Adrenal gland (tissue), 12 donors: Measurements from ENCODE around the gene TMEM179. TPM values are rescaled to one million over a fixed set of nuclear protein-coding genes. Genes with fewer than 3 reads are reported as not detected.

Experiments
- DNase-seq, 7 donors: peaks; one replicate each; pipeline ENCODE4 v3.0.0-alpha.2; 2019 to 2020
- H3K27ac ChIP-seq, 5 donors: fragments of 200-600 bp; sonication (generic) in 4 of 5; 1 replicate in 3 of 5; 2 replicates in 2 of 5; pipeline versions ENCODE4 v1.5.1 to v1.8.0; 2016 to 2020; ENCODE audit warnings: mild to moderate bottlenecking in 1 of 5
- H3K27me3 ChIP-seq: fragments of 200-600 bp; 2 replicates; pipeline ENCODE4 v1.8.0; 2021
- H3K36me3 ChIP-seq, 2 donors: fragments of 200-600 bp; replicated peaks in 1 of 2; 1 replicate in 1 of 2; 2 replicates in 1 of 2; pipeline versions ENCODE4 v1.5.1 to v1.8.0; 2018 to 2022
- H3K4me1 ChIP-seq, 2 donors: fragments of 200-600 bp; replicated peaks in 1 of 2; 1 replicate in 1 of 2; 2 replicates in 1 of 2; pipeline versions ENCODE4 v1.5.1 to v1.8.0; 2018 to 2021
- H3K4me3 ChIP-seq, 4 donors: fragments of 200-600 bp; sonication (generic) in 3 of 4; one replicate each; pipeline ENCODE4 v1.5.1; 2016 to 2018
- H3K9me3 ChIP-seq, 3 donors: fragments of 200-600 bp; sonication (generic) in 1 of 3; replicated peaks in 1 of 3; 1 replicate in 2 of 3; 2 replicates in 1 of 3; pipeline versions ENCODE4 v1.5.1 to v1.8.0; 2016 to 2021
- POLR2A ChIP-seq, 2 donors: fragments of 450-650 bp; IDR thresholded peaks; one replicate each; pipeline ENCODE4 v1.6.1; 2017; ENCODE audit warnings: antibody characterized with exemption in 2 of 2, mild to moderate bottlenecking in 2 of 2, moderate library complexity in 1 of 2
- WGBS, 4 donors: extraction: QIAGEN DNeasy Blood & Tissue Kit in 2 of 4; methylation state at CpG; one replicate each; pipeline versions ENCODE4 v1.1.5 to v1.1.7; 2013 to 2017; 5-methylcytosine and 5-hydroxymethylcytosine counted together
- intact Hi-C, 2 donors: fragments of 100-400 bp; cut with DNase I; formaldehyde crosslinking; loops; one replicate each; pipeline versions ENCODE4 v1.14.1 to v1.15.0; 2022 to 2023
- polyA plus RNA-seq, 3 donors: library from polyadenylated mRNA; stranded (reverse); fragments of 200-250 nt in 2 of 3; fragments of 350-450 nt in 1 of 3; fragmentation: Illumina TruSeq in 1 of 3; extraction: RNeasy Lipid Tissue Mini Kit (QIAGEN cat#74804) in 1 of 3; gene quantifications; one replicate each; pipeline ENCODE4 v1.2.3, GENCODE V29; 2013 to 2014
- total RNA-seq, 9 donors: library from RNA; depleted of rRNA in 4 of 9; stranded (reverse); fragments of >200 nt in 4 of 9; fragments of 120-200 nt in 1 of 9; fragmentation: NEBNext Ultra II Directional in 1 of 9; extraction: Animal tissue kit (Norgen Biotek cat#: 25700) in 1 of 9; gene quantifications; one replicate each; pipeline versions ENCODE4 v1.1.0 to v1.2.4, GENCODE V29; 2013 to 2023
- TF ChIP-seq, protein P1 (sequence below), 6 experiments: fragments of 450-650 bp in 4 of 6; fragments of 200-600 bp in 2 of 6; sonication (generic) in 1 of 6; IDR thresholded peaks; 1 replicate in 5 of 6; 2 replicates in 1 of 6; pipeline versions ENCODE4 v1.5.1 to v1.8.0; 2016 to 2021; ENCODE audit warnings: antibody characterized with exemption in 6 of 6, mild to moderate bottlenecking in 2 of 6, moderate library complexity in 1 of 6
- donor health status: healthy with polysubstance abuse.
- donor health status: Bipolar disorder and iron deficiency.
- donor health status: DM: yes; HTN: yes; CAD: no.
- donor health status: DM: no; HTN: no; CAD: no.
- donor health status: DM: no; HTN: no; CAD: no.
- donor health status: DM: yes; HTN: yes; CAD: no.

TMEM179 gene
- total and polyA plus RNA-seq, 12 donors: 4.3 to 76.7 (median 13.2) TPM

DNA sequence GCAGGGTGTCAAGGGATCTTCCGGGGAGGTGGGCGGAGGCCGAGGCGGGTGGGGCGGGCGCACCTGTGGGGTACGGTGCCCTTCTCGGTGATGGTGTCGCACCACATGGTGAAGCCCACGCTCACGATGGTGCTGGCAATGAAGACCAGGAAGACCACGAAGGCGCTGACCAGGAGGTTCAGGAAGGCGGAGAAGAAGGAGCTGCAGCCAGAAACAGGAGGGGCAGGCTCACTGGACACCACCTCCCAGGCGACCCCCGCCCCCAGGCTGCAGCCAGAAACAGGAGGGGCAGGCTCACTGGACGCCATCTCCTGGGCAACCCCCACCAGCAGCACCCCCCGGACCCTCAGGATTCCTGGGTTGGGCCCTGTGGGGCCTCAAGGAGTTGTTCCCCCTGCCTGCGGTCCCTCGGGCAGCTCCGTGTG, 7.6 kb downstream of the TMEM179 start:
- 90 to 95% (median 91%) methylated on average over 14 to 21 of the region's 21 CpGs for WGBS, 4 donors
- DNase-seq: peak in 1 of 7 donors; percentile 5
- no peak overlapping the region for H3K27ac ChIP-seq
- no peak for TF ChIP-seq POLR2A (IDR thresholded peaks at IDR 0.05)
- TF ChIP-seq, protein P1, sequence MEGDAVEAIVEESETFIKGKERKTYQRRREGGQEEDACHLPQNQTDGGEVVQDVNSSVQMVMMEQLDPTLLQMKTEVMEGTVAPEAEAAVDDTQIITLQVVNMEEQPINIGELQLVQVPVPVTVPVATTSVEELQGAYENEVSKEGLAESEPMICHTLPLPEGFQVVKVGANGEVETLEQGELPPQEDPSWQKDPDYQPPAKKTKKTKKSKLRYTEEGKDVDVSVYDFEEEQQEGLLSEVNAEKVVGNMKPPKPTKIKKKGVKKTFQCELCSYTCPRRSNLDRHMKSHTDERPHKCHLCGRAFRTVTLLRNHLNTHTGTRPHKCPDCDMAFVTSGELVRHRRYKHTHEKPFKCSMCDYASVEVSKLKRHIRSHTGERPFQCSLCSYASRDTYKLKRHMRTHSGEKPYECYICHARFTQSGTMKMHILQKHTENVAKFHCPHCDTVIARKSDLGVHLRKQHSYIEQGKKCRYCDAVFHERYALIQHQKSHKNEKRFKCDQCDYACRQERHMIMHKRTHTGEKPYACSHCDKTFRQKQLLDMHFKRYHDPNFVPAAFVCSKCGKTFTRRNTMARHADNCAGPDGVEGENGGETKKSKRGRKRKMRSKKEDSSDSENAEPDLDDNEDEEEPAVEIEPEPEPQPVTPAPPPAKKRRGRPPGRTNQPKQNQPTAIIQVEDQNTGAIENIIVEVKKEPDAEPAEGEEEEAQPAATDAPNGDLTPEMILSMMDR (IDR thresholded peaks at IDR 0.05): no peak
- intact Hi-C loops: no loop called here
- no peak overlapping the region for H3K4me3 ChIP-seq
- H3K27me3 ChIP-seq: no peaks in the 10 kb centered on the region
- no peaks in the 10 kb centered on the region for H3K36me3 ChIP-seq
- no peaks in the 10 kb centered on the region for H3K9me3 ChIP-seq
- no peaks in the 10 kb centered on the region for H3K4me1 ChIP-seq

DNA sequence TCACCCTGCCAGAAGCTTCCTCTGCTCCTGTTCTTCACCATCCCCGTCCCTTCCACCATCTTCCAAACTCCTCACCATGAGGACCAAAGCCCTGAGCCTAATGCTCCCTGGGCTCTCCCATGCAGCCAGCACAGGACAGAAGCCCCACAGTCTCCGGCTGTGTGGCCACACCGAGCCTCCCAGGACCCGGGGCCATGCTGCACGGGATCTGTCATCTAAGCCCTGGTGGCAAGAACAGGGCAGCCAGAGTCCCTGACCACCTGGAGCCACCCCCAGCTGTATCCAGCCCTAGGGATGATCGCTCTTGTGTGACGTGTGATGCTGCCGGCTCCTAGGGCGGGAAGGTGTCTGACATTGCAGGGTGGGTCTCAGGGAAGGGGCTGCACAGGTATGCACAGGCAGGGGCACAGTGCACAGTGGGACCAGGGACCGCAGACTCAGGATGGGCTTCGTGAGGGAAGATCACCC, 8.1 kb downstream of the TMEM179 start:
- no peak overlapping the region for H3K27ac ChIP-seq
- intact Hi-C loops: no loop called here
- no peak overlapping the region for H3K4me3 ChIP-seq
- no peaks in the 10 kb centered on the region for H3K4me1 ChIP-seq
- H3K27me3 ChIP-seq: no peaks in the 10 kb centered on the region
- no peaks in the 10 kb centered on the region for H3K9me3 ChIP-seq
- TF ChIP-seq, protein P1 (IDR thresholded peaks at IDR 0.05): no peak
- no peak for TF ChIP-seq POLR2A (IDR thresholded peaks at IDR 0.05)
- DNase-seq: no peak
- H3K36me3 ChIP-seq: no peaks in the 10 kb centered on the region
- 85 to 93% (median 86%) methylated on average over 5 to 11 of the region's 11 CpGs for WGBS, 4 donors

DNA sequence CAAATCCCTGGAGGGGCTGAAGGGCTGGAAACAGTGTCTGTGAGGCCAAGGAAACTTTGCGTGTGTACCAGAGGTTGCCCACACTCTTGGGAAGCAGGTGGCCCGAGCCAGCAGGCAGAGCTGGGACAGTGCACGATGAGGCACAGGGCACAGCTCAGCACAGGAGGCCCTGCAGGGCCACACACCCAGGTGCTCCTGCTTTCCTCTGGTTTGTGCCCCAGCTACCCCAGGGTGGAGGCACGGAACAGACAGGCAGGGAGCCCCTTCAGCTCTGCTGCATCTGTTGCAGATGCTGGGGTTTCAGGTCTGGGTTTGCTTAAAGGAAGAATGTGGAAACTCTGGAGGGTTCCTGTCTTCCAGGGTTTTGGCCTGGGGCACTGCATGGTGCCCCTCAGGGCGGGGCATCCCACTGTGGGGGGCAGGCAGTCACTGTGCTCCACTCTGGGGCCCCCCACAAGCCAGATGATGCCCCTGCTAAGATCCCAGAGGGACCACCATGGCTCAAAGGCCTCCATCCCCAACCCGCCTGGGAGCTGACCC, 8.6 kb downstream of the TMEM179 start:
- TF ChIP-seq POLR2A (IDR thresholded peaks at IDR 0.05): no peak
- TF ChIP-seq, protein P1 (IDR thresholded peaks at IDR 0.05): no peak
- no peak for DNase-seq
- H3K9me3 ChIP-seq: no peaks in the 10 kb centered on the region
- intact Hi-C loops: no loop called here
- H3K27me3 ChIP-seq: no peaks in the 10 kb centered on the region
- no peak overlapping the region for H3K4me3 ChIP-seq
- no peaks in the 10 kb centered on the region for H3K36me3 ChIP-seq
- no peaks in the 10 kb centered on the region for H3K4me1 ChIP-seq
- WGBS, 4 donors: 67 to 81% (median 76%) methylated on average over 1 to 6 of the region's 6 CpGs
- no peak overlapping the region for H3K27ac ChIP-seq

DNA sequence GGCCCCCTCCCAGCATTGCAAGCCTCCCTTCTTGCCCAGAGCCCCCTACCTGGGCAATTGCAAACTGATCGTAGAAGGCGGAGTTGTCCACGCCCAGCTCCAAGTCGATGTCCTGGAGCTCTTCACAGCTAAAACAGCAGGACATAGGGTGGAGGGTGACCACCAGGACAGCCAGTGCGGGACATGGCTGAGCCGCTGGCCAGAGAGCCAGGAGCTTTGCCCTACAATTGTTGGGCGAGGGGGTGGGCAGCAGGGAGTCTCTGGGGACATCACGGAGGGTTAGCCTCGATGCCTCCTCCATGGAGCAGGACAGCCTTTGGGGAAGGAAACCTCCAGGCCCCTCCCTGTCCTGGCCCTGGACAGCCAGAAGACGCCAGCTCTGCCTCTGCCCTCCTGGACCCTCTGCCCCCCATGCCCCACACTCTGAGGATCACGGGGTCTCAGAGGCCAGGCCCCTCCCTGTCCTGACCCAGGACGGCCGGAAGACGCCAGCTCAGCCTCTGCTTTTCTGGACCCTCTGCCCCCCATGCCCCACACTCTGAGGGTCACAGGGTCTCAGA, 9.4 kb downstream of the TMEM179 start:
- Histone ChIP-seq H3K9me3 (no peaks in the 10 kb centered on the region), H3K27me3 (no peaks in the 10 kb centered on the region), H3K4me1 (no peaks in the 10 kb centered on the region), H3K36me3 (no peaks in the 10 kb centered on the region), H3K4me3 (no peak overlapping the region), H3K27ac (no peak overlapping the region)
- TF ChIP-seq, protein P1 (IDR thresholded peaks at IDR 0.05): no peak
- TF ChIP-seq POLR2A (IDR thresholded peaks at IDR 0.05): no peak
- intact Hi-C loops: no loop called here
- WGBS, 4 donors: 74 to 86% (median 81%) methylated on average over 11 to 14 of the region's 14 CpGs
- DNase-seq: no peak
